Stimulated activated CD4-positive, alpha-beta T cell treated with anti-CD3 and anti-CD28 coated beads, TNF-alpha, amount 100 ng/mL, for 4 hours (primary cell): ENCODE data around the gene RGCC.
A peak's percentile ranks its signal among the peaks of the same experiment; 100 is the strongest.

Experiments
- DNase-seq, 3 experiments: peaks; one replicate each; pipeline ENCODE4 v3.0.0-alpha.2; 2020; ENCODE audit warnings: low read depth in 3 of 3

RGCC gene

DNA sequence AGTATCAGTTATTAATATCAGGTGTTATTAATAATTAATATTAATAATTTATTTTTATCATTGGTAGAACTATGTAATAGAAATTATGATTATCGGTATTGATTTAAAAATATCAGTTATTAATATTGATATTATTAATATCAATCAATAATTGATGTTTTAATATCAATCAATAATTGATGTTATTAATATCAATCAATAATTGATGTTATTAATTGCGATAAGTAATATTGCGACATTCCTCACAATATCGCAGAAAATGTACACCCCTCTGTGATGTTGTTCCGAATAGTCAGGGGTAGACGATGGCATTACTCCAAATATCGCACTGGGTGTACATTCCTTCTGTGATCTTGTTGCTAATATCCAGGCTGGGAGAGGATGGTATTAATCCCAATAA, 3.7 kb upstream of the RGCC start:
- DNase-seq: no peak

DNA sequence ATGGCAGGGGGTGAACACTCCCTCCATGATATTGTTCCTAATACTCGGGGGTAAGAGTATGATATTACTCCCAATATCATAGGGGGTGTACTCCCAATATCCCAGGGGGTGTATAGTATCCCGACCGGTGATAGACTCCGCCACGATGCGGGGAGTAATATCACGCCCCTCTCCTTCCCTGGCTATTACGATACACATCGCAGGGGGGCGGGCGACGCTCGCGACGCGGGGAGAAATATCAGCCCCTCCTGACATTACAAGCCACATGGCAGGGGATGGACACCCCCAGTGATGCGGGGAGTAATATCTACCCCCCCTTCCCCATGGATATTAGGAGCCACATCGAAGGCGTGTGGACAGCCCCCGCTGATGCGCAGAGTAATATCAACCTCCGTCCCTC, 3.2 kb upstream of the RGCC start:
- no peak for DNase-seq

DNA sequence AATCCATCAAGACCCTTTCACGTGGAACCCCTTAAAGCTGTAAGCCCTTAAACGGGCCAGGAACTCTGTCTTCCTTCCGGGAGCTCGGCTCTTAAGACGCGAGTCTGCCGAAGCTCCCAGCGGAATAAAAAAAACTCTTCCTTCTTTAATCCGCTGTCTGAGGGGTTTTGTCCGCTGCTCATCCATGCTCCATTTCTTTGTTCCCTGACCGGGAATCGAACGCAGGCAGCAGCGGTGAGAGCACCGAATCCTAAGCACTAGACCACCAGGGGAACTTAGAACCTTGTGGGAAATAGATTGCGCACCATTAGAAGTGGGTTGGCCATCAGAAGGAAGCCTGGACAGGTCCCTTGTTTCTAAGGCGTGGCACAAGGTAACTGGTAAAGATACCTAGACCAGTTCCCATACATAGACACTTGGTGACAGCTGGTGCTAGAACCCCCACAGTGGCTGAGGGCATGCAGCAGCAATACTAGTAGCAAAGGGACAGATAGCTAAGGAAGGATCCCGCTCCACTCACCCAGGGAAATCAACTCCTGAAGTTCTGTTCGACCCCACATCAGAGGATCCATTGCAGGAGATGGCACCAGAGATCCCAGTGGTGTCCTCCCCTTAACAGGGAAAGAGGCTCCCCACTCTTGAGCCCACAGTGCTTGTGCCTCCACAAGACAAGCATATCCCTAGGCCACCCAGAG, 1.5 kb upstream of the RGCC start:
- no peak for DNase-seq

DNA sequence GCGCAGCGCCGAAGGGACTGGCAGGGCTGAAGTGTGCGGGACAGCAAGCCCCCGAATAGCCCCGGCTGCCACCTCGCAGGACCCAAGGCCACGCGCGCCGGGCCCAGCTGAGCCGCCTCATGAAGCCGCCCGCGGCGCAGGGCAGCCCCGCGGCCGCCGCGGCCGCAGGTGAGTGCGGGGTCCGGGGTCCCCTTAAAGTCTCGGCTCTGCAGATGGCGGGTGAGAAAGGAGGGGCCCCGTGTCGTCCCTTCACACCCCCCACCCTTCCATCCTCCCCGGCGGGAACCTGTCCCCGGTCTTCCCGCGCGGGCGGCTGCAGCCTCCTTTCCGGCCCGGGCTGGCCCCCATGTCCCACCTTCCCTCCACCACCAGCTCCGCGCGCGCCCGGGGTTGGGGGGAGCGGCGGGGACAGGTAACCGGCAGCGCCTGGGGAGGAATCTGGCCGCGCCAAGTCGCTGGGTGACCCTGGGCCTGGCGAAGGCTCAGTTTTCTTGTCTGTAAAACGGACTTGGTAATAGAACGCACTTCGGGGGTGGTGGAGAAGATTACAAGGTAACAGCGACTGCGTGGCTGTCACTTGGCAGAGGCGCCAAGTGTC, 338 bp downstream of the RGCC start:
- no peak for DNase-seq

- DNase-seq: peak in 2 of 3 experiments; percentile 41
Measured at GRCh38 chr13:41458187-41458760, 924 bp downstream of the RGCC start.

DNA sequence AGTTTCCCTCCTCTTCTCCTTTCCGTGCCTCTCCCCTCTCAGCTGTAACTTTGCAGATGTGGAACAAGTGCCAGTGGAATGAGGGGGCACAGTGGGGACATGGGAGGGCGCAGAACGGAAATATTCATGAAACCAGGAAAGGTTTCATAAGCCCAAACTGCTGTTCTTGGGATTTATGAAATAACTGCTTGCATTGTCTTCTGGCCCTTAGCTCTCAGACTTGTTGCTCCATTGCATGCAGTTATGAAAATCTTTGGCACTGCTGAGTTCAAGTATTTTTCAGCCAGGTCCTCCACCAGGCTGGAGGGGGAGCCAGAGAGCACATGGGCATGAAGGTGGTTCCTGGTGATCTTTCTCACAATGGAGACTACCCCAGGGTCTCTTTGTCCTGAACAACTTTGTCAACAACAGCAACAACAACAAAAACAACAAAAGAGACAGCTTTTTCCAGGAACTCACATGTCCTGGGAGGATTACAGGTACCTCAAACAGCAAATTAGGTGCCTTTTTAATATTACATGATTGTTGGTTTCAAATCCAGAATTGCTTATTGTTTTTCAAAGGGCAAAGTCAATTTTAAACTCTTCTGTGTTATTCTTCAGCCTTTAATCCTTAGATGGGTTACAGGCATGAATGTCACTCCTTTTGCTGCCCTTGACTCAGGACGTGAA, 1.5 kb downstream of the RGCC start:
- DNase-seq: peak in 2 of 3 experiments; percentile 39 to 50

DNA sequence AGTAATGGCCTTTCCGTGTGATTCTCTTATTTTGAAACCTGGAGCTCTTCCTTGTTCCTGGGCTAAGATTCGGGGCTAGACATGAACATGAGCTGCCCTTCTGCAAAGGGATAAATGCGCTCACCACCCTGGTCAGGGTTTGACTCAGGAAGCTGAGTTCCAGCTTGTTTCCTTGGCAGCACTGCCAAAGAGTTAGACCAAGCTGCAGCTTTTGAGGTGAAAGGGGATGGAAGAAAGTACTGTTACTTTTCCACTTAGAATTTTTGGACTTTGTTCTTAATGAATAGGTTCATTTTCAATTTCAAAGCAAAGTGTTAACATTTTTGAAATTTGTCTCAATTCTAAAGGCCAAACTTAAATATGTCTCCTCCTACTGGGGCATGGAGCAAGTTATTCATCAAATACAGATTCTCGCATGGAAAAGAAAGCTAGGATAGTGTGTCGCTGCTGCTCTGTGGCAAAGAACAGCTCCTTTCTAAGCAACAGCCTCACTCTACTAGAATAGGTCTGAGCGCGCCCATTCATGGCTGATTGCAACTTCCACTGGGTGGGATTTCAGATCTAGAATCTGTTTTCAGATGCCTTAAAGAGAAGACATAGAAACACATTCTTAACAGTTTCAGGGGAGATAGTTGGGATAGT, 2.2 kb downstream of the RGCC start:
- no peak for DNase-seq

- DNase-seq: no peak
Measured at GRCh38 chr13:41460074-41460465, 2.7 kb downstream of the RGCC start.

GRCh38 chr13:41460930-41461329, 3.6 kb downstream of the RGCC start:
- no peak for DNase-seq

GRCh38 chr13:41461527-41462139, 4.3 kb downstream of the RGCC start:
- DNase-seq: no peak

DNA sequence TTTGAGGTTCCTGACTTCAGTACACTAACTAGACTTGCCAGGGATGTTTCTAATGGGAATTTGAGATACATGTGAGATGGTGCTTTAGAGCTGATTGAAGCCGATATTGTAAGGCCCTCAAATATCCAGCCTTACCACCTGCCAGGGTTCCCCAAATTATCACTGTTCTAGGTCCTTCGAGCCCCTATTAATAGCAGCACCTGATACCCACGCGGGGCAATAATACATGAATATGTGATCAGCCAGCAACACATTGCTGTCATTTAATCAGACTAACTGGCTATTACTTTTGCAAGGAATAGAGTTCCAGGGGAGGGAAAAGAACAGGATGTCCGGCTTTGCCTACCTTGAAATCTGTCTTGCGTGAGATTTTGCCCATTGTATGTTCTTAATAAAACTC, 5.1 kb downstream of the RGCC start:
- no peak for DNase-seq

DNA sequence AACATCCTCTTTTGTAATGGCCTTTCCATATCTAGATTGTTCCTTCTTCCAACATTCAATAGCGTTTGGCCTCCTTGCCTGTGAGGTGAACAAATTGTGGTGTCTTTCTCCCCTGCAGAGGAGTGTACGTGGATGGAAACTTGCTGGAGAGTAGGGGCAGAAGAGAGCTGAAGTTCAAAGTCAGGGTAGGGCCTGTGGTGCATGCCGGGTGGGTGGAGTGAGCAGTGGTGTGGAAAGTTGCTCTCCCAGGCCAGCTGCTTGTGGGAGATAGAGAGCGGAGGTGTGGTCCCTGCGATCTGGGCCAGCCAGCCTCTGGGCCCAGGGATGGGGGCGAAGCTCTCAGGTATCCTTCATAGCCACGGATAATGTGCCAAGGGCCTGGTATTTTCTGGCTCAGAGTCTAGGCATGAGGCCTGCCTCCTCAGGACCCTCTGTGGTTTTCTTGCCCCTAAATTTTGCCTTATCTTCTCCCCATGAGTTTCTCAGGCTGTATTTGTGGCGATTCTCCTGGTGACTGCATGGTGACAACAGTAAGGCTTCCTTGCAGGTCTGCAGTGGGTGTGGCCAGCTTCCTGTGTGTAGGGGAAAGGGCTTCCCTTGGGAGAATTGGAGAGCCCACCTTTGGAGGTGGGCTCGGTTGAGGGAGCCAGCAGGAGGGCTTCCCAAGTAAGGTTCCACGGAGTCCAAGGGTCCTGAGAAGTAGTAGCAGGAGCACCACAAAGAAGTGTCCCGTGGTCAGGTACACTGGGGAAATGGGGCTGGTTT, 6.7 kb downstream of the RGCC start:
- no peak for DNase-seq

GRCh38 chr13:41465241-41465847, 8.0 kb downstream of the RGCC start:
- peak; percentile 64 to 82 (median 76) for DNase-seq

- no peak for DNase-seq
Measured at GRCh38 chr13:41465898-41466320, 8.6 kb downstream of the RGCC start.

GRCh38 chr13:41467425-41467945, 10.1 kb downstream of the RGCC start:
- DNase-seq: no peak

- no peak for DNase-seq
Measured at GRCh38 chr13:41468631-41469030, 11.3 kb downstream of the RGCC start.

- peak in 2 of 3 experiments; percentile 43 to 47 for DNase-seq
Measured at GRCh38 chr13:41470196-41470595, 12.8 kb downstream of the RGCC start.

- DNase-seq: no peak
Measured at GRCh38 chr13:41471785-41472184, 14.4 kb downstream of the RGCC start.

GRCh38 chr13:41487222-41487621, 29.9 kb downstream of the RGCC start:
- DNase-seq: no peak

- DNase-seq: no peak
Measured at GRCh38 chr13:41488124-41488523, 30.8 kb downstream of the RGCC start.
